HG03342 (cell line): ENCODE results near the gene UTP14C.
A peak's percentile ranks its signal among the peaks of the same experiment; 100 is the strongest.
"Not testable (repeated sequence)": the region's sequence is repeated elsewhere in the genome, so short reads cannot be mapped to it uniquely, and the experiment has no call there.

ENCODE experiments used
- ATAC-seq: cut with Tn5 transposase; IDR thresholded peaks from one replicate; pipeline ENCODE4 v1.9.1; 2021; ENCODE audit warnings: mild to moderate bottlenecking, moderate library complexity; ENCODE audit not compliant: unreplicated experiment

The UTP14C gene

GRCh38 chr13:52001120-52001731 lies 23.3 kb upstream of the UTP14C start:
- peak; percentile 92 for ATAC-seq

GRCh38 chr13:52002361-52002760 lies 22.1 kb upstream of the UTP14C start:
- no peak for ATAC-seq

DNA sequence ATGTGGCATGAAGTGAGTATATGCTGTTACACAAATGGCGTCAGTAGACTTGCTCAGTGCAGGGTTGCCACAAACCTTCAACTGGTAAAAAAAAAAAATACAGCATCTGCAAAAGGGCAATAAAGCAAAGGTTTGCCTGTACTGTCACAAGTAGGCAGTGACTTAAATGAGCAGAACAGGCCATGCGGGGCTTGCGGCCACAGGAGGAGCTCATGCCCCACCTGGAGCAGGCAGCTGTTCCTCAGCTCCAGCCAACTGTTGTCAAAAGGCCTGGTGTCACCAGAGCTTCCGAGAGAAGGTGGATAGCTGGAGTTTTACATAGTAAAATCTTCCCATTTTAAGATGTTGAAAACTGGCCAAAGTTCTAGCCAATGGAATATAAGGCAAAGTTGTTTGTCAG lies 20.9 kb upstream of the UTP14C start:
- no peak for ATAC-seq

DNA sequence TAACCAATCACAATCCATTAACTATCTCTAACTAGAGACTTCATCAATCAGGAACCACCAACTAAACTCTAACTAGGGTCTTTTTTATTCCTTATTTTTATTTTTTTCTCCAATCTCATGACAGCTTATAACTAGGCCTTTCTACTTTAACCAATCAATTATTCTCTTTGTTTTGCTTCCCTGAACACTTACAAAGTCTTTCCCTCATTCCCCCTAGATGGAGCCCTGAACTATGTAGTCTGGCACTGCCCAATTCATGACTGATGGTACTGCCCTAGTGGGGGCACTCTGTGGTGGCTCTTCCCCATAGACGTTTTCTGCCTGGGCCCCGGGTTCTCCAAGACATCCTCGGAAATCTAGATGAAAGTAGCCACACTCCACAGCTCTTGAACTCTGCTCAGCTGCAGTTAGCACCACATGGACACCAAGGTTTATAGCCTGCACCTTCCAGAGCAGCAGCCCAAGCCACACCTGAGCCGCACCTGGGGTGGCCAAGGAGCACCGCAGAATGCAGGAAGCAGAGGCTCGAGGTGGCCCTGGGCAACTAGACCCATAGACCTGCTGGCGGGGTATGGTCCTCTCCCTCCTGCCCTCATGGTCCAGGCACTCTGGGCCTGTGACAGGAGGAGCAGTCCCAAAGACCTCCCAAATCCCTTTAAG lies 19.9 kb upstream of the UTP14C start:
- no peak for ATAC-seq

DNA sequence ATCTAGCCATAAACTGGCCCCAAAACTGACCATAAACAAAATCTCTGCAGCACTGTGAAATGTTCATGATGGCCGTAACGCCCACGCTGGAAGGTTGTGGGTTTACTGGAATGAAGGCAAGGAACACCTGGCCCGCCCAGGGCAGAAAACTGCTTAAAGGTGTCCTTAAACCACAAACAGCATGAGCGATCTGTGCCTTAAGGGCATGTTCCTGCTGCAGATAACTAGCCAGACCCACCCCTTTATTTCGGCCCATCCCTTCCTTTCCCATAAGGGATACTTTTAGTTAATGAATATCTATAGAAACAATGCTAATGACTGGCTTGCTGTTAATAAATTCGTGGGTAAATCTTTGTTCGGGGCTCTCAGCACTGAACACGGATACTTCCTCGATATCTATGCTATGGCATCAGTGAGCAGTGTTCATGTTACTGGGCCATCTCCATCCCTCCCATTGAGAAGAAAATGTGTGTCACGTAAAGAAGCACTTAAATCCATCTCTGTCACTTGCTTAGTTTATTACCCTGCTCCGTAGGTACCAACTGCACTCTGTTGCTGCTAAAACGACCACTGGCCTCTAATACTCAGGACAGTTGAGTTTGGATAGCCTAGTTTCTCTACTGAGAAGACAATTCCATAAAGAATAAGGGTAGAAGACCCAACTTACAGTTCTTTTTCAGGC lies 18.5 kb upstream of the UTP14C start:
- no peak for ATAC-seq

DNA sequence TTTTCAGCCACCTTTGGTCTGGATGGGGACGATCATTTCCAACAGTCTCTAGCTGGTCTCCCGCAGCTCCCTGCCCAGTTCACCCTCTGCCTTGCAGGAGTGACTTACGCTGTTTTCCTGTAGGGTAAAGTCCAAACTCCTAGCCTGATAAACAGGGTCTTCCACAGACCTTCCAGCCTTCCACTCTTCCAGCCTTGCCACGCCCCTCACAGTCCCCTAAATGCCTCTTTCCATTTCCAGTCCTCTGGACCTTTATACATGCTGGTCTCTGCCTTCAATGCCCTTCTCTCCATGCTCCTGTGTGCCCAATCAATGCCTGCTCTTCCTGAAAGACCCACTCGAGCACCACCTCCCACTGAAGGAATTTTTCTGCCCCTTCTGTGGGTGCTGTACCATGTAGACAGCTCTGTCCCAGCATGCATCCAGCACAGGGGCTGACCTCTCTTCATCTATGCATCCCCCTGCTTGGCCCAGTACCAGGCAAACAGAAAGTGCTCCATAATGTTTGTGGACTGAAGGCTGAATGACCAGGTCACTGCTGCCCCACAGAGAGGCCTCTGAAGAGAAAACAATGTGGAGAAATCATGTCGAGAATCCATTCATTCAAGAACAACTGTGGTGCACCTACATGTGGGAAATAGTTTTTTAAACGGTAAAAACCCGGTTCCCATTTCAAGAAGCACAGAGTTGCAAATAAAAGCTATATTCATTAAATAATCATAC lies 17.8 kb upstream of the UTP14C start:
- ATAC-seq: no peak

- ATAC-seq: no peak
Observed at GRCh38 chr13:52009946-52010345, 14.5 kb upstream of the UTP14C start.

- ATAC-seq: no peak
Observed at GRCh38 chr13:52010890-52011631, 13.4 kb upstream of the UTP14C start, which contains the start of gene ATP7B. Gene ATP7B (minus strand): TSS chr13:52011450. CDS start chr13:52011337, 113 bp downstream.

- peak; percentile 99 for ATAC-seq
Observed at GRCh38 chr13:52011632-52012511, 12.6 kb upstream of the UTP14C start, which contains the start of gene ALG11. Gene ALG11 (plus strand): TSS chr13:52012398. CDS start chr13:52012419, 21 bp downstream.

DNA sequence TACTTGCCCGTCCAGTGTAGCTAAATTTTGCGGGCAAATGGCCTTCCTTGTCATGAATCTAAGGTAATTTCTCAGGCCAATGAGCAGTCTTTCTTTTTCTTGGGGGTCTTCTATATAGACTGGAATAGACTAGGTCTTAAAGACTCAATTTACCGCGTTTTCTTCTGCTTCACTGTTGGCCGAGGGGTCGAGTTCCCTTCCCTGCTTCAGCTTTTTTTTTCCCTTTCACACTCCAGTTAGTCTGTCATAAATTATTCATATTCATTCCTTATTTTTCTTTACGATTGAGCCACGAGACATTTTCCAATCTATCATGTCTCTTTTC lies 12.0 kb upstream of the UTP14C start:
- ATAC-seq: no peak

DNA sequence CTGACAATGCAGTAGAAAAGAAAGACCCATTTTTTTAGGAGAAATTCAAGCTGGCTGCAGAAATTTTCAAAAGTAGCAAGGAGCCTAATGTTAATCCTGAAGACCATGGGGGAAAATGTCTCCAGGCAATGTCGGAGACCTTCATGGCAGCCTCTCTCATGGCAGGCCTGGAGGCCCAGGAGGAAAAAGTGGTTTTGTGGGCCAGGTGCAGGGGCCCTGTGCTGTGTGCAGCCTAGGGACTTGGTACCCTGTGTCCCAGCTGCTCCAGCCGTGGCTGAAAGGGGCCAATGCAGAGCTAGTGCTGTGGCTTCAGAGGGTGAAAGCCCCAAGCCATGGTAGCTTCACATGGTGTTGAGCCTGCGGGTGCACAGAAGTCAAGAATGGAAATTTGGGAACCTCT lies 8.2 kb upstream of the UTP14C start:
- ATAC-seq: no peak

GRCh38 chr13:52020191-52020590 lies 4.3 kb upstream of the UTP14C start:
- ATAC-seq: no peak

GRCh38 chr13:52022356-52022755 lies 2.1 kb upstream of the UTP14C start:
- no peak for ATAC-seq

GRCh38 chr13:52025475-52026245 lies 1.2 kb downstream of the UTP14C start:
- ATAC-seq: no peak

GRCh38 chr13:52026246-52026626 lies 1.7 kb downstream of the UTP14C start:
- no peak for ATAC-seq

GRCh38 chr13:52027832-52028231 lies 3.3 kb downstream of the UTP14C start:
- ATAC-seq: no peak

- no peak for ATAC-seq
Observed at GRCh38 chr13:52029569-52029968, 5.1 kb downstream of the UTP14C start.

DNA sequence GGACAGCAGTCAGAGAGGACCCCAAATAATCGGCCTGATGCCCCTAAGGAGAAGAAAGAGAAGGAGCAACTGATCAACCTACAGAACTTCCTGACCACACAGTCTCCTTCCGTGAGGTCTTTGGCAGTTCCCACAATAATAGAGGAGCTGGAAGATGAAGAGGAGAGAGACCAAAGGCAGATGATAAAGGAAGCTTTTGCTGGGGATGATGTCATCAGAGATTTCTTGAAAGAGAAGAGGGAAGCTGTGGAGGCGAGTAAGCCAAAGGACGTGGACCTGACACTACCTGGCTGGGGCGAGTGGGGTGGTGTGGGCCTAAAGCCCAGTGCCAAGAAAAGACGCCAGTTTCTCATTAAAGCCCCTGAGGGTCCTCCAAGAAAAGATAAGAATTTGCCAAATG lies 5.9 kb downstream of the UTP14C start:
- not testable (repeated sequence) for ATAC-seq

- ATAC-seq: no peak
Observed at GRCh38 chr13:52033039-52033438, 8.5 kb downstream of the UTP14C start.
